ENCODE results near the gene TMEM108. TPM values are rescaled to one million over a fixed set of nuclear protein-coding genes. Genes with fewer than 3 reads are reported as not detected.

TMEM108 gene
- total RNA-seq, 4 donors from 2014 or later, result 0.54 to 2.9 (median 1.4) TPM

DNA sequence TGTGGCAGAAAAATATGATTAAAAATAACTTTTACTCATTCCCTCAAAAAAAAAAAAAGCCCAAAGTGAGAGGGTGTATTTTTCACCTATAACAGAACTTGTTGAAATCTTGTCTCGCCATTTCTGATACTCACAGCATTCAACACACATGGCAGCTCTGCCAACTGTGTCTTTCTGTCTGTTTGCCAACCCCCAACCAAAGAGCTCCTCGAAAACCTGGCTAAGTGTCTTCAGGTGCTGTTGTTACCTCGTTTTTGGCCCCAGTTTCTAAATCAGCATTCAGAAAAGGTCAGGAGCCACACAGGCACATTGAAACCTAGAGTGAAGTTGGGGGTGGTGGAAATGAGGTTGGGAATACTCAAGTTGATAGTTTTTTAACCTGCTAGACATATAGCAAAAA is 123.5 kb downstream of the TMEM108 start:
- intact Hi-C loops (cut with DNase I; ENCODE audit: low total_unique reads), result no loop called here
- H3K4me3 ChIP-seq (ENCODE audit: low read depth, poor library complexity, severe bottlenecking), result no peak overlapping the region
- no peak for DNase-seq (ENCODE audit: low spot score in 2 of 2)
- no peak for TF ChIP-seq POLR2A (IDR thresholded peaks at IDR 0.05)
- TF ChIP-seq CTCF (IDR thresholded peaks at IDR 0.05), result no peak
- WGBS, 2 donors, result 50 to 64% methylated on average over 3 of the region's 3 CpGs

DNA sequence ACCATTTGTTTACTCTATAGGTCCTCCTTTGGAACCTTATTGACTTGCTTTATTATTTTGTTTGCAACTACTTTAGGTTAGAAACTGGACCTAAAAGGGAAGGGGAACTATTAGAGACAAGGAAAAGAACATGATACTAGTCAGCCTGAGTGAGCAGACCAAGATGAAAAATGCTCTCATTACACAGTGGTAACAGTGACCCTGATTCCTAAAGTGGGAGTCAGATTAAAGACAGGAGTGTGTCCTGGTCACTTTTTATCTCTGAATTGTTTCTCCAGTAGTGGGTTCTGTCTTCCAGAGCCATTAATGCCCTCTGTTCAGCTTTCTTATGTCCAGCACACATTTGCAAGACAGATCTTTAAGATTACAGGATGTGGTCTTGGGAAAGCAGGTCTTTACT is 124.1 kb downstream of the TMEM108 start:
- TF ChIP-seq POLR2A (IDR thresholded peaks at IDR 0.05) (no peak), CTCF (IDR thresholded peaks at IDR 0.05) (no peak)
- DNase-seq (ENCODE audit: low spot score in 2 of 2), result no peak
- H3K4me3 ChIP-seq (ENCODE audit: low read depth, poor library complexity, severe bottlenecking), result no peak overlapping the region
- intact Hi-C loops (cut with DNase I; ENCODE audit: low total_unique reads), result no loop called here

- H3K4me3 ChIP-seq (ENCODE audit: low read depth, poor library complexity, severe bottlenecking), result no peak overlapping the region
- no peak for DNase-seq (ENCODE audit: low spot score in 2 of 2)
- intact Hi-C loops (cut with DNase I; ENCODE audit: low total_unique reads), result no loop called here
- TF ChIP-seq CTCF (IDR thresholded peaks at IDR 0.05) (no peak), POLR2A (IDR thresholded peaks at IDR 0.05) (no peak)
- 47 to 60% methylated on average over 3 of the region's 3 CpGs for WGBS, 2 donors
Measured at GRCh38 chr3:133162670-133163305, 124.6 kb downstream of the TMEM108 start.

DNA sequence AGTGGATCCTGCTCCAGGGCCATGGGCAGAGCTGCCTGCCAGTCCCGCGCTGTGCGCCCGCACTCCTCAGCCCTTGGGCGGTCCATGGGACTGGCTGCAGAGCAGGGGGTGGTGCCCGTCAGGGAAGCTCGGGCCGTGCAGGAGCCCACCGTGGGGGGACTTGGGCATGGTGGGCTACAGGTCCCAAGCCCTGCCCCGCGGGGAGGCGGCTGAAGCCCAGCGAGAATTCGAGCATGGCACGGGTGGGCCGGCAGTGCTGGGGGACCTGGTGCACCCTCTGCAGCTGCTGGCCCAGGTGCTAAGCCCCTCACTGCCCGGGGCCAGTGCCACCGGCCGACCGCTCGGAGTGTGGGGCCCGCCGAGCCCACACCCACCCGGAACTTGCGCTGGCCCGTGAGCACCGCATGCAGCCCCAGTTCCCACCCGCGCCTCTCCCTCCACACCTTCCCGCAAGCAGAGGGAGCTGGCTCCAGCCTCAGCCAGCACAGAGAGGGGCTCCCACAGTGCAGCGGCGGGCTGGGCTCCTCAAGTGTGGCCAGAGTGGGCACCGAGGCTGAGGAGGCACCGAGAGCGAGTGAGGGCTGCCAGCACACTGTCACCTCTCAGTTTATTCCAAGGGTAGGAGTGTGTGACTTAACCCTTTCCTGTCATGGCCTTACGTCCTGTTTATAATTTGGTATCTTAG is 129.3 kb downstream of the TMEM108 start:
- 97% methylated on average over 15 to 36 of the region's 36 CpGs for WGBS, 2 donors
- TF ChIP-seq CTCF (IDR thresholded peaks at IDR 0.05) (no peak), POLR2A (IDR thresholded peaks at IDR 0.05) (no peak)
- no peak overlapping the region for H3K4me3 ChIP-seq (ENCODE audit: low read depth, poor library complexity, severe bottlenecking)
- DNase-seq (ENCODE audit: low spot score in 2 of 2), result no peak
- intact Hi-C loops (cut with DNase I; ENCODE audit: low total_unique reads), result no loop called here

- H3K4me3 ChIP-seq (ENCODE audit: low read depth, poor library complexity, severe bottlenecking), result no peak overlapping the region
- TF ChIP-seq CTCF (IDR thresholded peaks at IDR 0.05) (no peak), POLR2A (IDR thresholded peaks at IDR 0.05) (no peak)
- DNase-seq (ENCODE audit: low spot score in 2 of 2), result no peak
- intact Hi-C loops (cut with DNase I; ENCODE audit: low total_unique reads), result no loop called here
- 100% methylated on average over 1 of the region's 1 CpG for WGBS, 2 donors
Measured at GRCh38 chr3:133168025-133168401, 129.8 kb downstream of the TMEM108 start.

Measured in lower leg skin (tissue), 4 donors.